ENCODE data around the gene DSCAML1.

The DSCAML1 gene

GRCh38 chr11:117513666-117514065 is 283.4 kb downstream of the DSCAML1 start:
- DNase-seq: no peak

- DNase-seq: no peak
These were observed 285.0 kb downstream of the DSCAML1 start for GRCh38 chr11:117511931-117512539.

- DNase-seq: no peak
These were observed 285.5 kb downstream of the DSCAML1 start for GRCh38 chr11:117511483-117511930.

- no peak for DNase-seq
These were observed 286.4 kb downstream of the DSCAML1 start for GRCh38 chr11:117510646-117511045.

GRCh38 chr11:117509543-117509942 is 287.5 kb downstream of the DSCAML1 start:
- DNase-seq: no peak

GRCh38 chr11:117506971-117507370 is 290.0 kb downstream of the DSCAML1 start:
- no peak for DNase-seq

GRCh38 chr11:117505285-117505970 is 291.6 kb downstream of the DSCAML1 start:
- DNase-seq: no peak

GRCh38 chr11:117502779-117503100 is 294.3 kb downstream of the DSCAML1 start:
- peak; percentile 40 for DNase-seq

- no peak for DNase-seq
These were observed 294.8 kb downstream of the DSCAML1 start for GRCh38 chr11:117502015-117502778.

- DNase-seq: peak; percentile 79
These were observed 295.6 kb downstream of the DSCAML1 start for GRCh38 chr11:117501237-117501898.

GRCh38 chr11:117498791-117499190 is 298.2 kb downstream of the DSCAML1 start:
- DNase-seq: peak; percentile 91

- peak; percentile 32 for DNase-seq
These were observed 299.6 kb downstream of the DSCAML1 start for GRCh38 chr11:117497206-117497951.

- DNase-seq: no peak
These were observed 301.7 kb downstream of the DSCAML1 start for GRCh38 chr11:117495357-117495756.

- DNase-seq: no peak
These were observed 304.3 kb downstream of the DSCAML1 start for GRCh38 chr11:117492578-117493251.

GRCh38 chr11:117490911-117491310 is 306.1 kb downstream of the DSCAML1 start:
- no peak for DNase-seq

- DNase-seq: no peak
These were observed 306.9 kb downstream of the DSCAML1 start for GRCh38 chr11:117489999-117490679.

GRCh38 chr11:117488996-117489952 is 307.7 kb downstream of the DSCAML1 start:
- no peak for DNase-seq

GRCh38 chr11:117486059-117486458 is 311.0 kb downstream of the DSCAML1 start:
- no peak for DNase-seq

- DNase-seq: no peak
These were observed 312.9 kb downstream of the DSCAML1 start for GRCh38 chr11:117484156-117484555.

GRCh38 chr11:117483372-117483771 is 313.6 kb downstream of the DSCAML1 start:
- DNase-seq: no peak
